ENCODE data around the gene MINK1.
"Not testable (repeated sequence)": the region's sequence is repeated elsewhere in the genome, so short reads cannot be mapped to it uniquely, and the experiment has no call there.

The MINK1 gene

GRCh38 chr17:4901648-4902344 lies 68.7 kb downstream of the MINK1 start:
- no peak overlapping the region for H3K4me3 ChIP-seq (replicated peaks in 1 of 2; ENCODE audit: low read depth in 2 of 2, low read length in 2 of 2)
- no peak for DNase-seq (ENCODE audit: low read depth in 2 of 2)
- TF ChIP-seq CTCF (IDR thresholded peaks at IDR 0.05; ENCODE audit: low read depth, low read length), result no peak

GRCh38 chr17:4902540-4902939 lies 69.4 kb downstream of the MINK1 start:
- no peak for DNase-seq (ENCODE audit: low read depth in 2 of 2)
- no peak overlapping the region for H3K4me3 ChIP-seq (replicated peaks in 1 of 2; ENCODE audit: low read depth in 2 of 2, low read length in 2 of 2)
- no peak for TF ChIP-seq CTCF (IDR thresholded peaks at IDR 0.05; ENCODE audit: low read depth, low read length)

GRCh38 chr17:4903051-4903818 lies 70.1 kb downstream of the MINK1 start, which contains the start of gene CHRNE:
CHRNE (minus strand) TSS chr17:4903098; CDS start chr17:4903063, 35 bp downstream.
- peak; percentile 85 for TF ChIP-seq CTCF (IDR thresholded peaks at IDR 0.05; ENCODE audit: low read depth, low read length)
- H3K4me3 ChIP-seq (replicated peaks in 1 of 2; ENCODE audit: low read depth in 2 of 2, low read length in 2 of 2), result no peak within 1 kb of the TSS
- DNase-seq (ENCODE audit: low read depth in 2 of 2), result peak; percentile 84 to 85

GRCh38 chr17:4906642-4907041 lies 73.5 kb downstream of the MINK1 start:
- not testable (repeated sequence) for H3K4me3 ChIP-seq (replicated peaks in 1 of 2; ENCODE audit: low read depth in 2 of 2, low read length in 2 of 2); DNase-seq (ENCODE audit: low read depth in 2 of 2)

GRCh38 chr17:4908301-4908700 lies 75.2 kb downstream of the MINK1 start:
- H3K4me3 ChIP-seq (replicated peaks in 1 of 2; ENCODE audit: low read depth in 2 of 2, low read length in 2 of 2), result no peak overlapping the region
- peak in 1 of 2 donors; percentile 23 for DNase-seq (ENCODE audit: low read depth in 2 of 2)
- no peak for TF ChIP-seq CTCF (IDR thresholded peaks at IDR 0.05; ENCODE audit: low read depth, low read length)

GRCh38 chr17:4908711-4909496 lies 75.8 kb downstream of the MINK1 start:
- TF ChIP-seq CTCF (IDR thresholded peaks at IDR 0.05; ENCODE audit: low read depth, low read length), result peak; percentile 93
- peak; percentile 96 to 98 for DNase-seq (ENCODE audit: low read depth in 2 of 2)
- H3K4me3 ChIP-seq (replicated peaks in 1 of 2; ENCODE audit: low read depth in 2 of 2, low read length in 2 of 2), result no peak overlapping the region

GRCh38 chr17:4913994-4914393 lies 80.9 kb downstream of the MINK1 start:
- DNase-seq (ENCODE audit: low read depth in 2 of 2), result peak in 1 of 2 donors; percentile 34
- TF ChIP-seq CTCF (IDR thresholded peaks at IDR 0.05; ENCODE audit: low read depth, low read length), result no peak
- no peak overlapping the region for H3K4me3 ChIP-seq (replicated peaks in 1 of 2; ENCODE audit: low read depth in 2 of 2, low read length in 2 of 2)

- H3K4me3 ChIP-seq (replicated peaks in 1 of 2; ENCODE audit: low read depth in 2 of 2, low read length in 2 of 2); DNase-seq (ENCODE audit: low read depth in 2 of 2): not testable (repeated sequence)
Measured at GRCh38 chr17:4914551-4914950, 81.4 kb downstream of the MINK1 start.
